ENCODE measurements around the gene ZNF407. TPM values are rescaled to one million over a fixed set of nuclear protein-coding genes. Genes with fewer than 3 reads are reported as not detected.

Gene ZNF407
- total and polyA plus RNA-seq, 2 experiments from 2014 or later = 2.1 to 10.4 TPM

DNA sequence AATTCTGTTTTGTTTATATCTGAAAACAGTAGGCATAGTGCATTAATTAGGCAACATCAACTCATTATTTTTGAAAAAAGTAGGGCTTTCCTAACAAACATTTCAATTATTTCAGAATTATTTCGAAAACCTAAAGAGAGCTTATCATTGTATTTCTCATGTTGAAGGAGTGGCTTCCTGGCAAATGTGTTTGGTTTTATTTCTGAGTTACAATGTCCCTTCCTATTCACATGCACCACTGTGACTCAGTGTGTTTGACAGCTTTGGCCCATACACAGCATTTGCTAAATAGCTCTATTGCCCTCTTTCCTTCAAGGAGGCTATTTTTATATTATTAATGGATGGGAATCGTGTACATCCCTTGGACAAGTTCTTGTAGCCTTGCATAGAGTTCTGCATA, 405.4 kb downstream of the ZNF407 start:
- Mint-ChIP-seq H3K4me1 (peaks cover 13% of the 10 kb centered on the region), H3K27me3 (ENCODE audit: insufficient read depth, low read depth, poor library complexity) (peaks cover 2% of the 10 kb centered on the region)

More for the DNA sequence above, 405.4 kb downstream of the ZNF407 start:
- Histone ChIP-seq H3K9me2 (ENCODE audit: insufficient read depth) (no peaks in the 10 kb centered on the region), H3F3A (replicated peaks; ENCODE audit: low read depth) (no peaks in the 10 kb centered on the region), H3K27ac (ENCODE audit: low read depth) (no peak overlapping the region), H3K36me3 (ENCODE audit: insufficient read depth) (no peaks in the 10 kb centered on the region), H3K4me2 (no peak overlapping the region), H3K79me2 (replicated peaks; ENCODE audit: insufficient read depth) (no peaks in the 10 kb centered on the region), H4K20me1 (replicated peaks; ENCODE audit: insufficient read depth) (no peaks in the 10 kb centered on the region), H3K27me3 (ENCODE audit: insufficient read depth) (no peaks in the 10 kb centered on the region), H2AFZ (no peak overlapping the region), H3K4me1 (ENCODE audit: insufficient read depth) (peaks cover 12% of the 10 kb centered on the region), H3K4me3 (no peak overlapping the region)
- Mint-ChIP-seq H3K27ac (no peak overlapping the region), H3K4me3 (no peak overlapping the region), H3K9me3 (no peaks in the 10 kb centered on the region), H3K36me3 (ENCODE audit: low read depth) (no peaks in the 10 kb centered on the region)
- ATAC-seq (no peak), DNase-seq (ENCODE audit: low spot score) (no peak)
- TF ChIP-seq, protein P1, sequence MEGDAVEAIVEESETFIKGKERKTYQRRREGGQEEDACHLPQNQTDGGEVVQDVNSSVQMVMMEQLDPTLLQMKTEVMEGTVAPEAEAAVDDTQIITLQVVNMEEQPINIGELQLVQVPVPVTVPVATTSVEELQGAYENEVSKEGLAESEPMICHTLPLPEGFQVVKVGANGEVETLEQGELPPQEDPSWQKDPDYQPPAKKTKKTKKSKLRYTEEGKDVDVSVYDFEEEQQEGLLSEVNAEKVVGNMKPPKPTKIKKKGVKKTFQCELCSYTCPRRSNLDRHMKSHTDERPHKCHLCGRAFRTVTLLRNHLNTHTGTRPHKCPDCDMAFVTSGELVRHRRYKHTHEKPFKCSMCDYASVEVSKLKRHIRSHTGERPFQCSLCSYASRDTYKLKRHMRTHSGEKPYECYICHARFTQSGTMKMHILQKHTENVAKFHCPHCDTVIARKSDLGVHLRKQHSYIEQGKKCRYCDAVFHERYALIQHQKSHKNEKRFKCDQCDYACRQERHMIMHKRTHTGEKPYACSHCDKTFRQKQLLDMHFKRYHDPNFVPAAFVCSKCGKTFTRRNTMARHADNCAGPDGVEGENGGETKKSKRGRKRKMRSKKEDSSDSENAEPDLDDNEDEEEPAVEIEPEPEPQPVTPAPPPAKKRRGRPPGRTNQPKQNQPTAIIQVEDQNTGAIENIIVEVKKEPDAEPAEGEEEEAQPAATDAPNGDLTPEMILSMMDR (conservative IDR thresholded peaks at IDR 0.05; ENCODE audit: low read depth in 2 of 2) = no peak
- TF ChIP-seq JUNB (IDR thresholded peaks at IDR 0.05; ENCODE audit: unreplicated experiment) (no peak), POLR2AphosphoS5 (IDR thresholded peaks at IDR 0.05; ENCODE audit: low read depth) (no peak), ZNF331 (CRISPR knock-in tag; IDR thresholded peaks at IDR 0.05; ENCODE audit: low read depth) (no peak), CREB1 (CRISPR knock-in tag; IDR thresholded peaks at IDR 0.05; ENCODE audit: low read depth) (no peak), STAT1 (IDR thresholded peaks at IDR 0.05; ENCODE audit: unreplicated experiment) (no peak), ZNF114 (CRISPR knock-in tag; IDR thresholded peaks at IDR 0.05) (no peak), NANOG (IDR thresholded peaks at IDR 0.05; ENCODE audit: borderline replicate concordance) (no peak), ZNF462 (CRISPR knock-in tag; IDR thresholded peaks at IDR 0.05) (no peak), EZH2 (IDR thresholded peaks at IDR 0.05; ENCODE audit: low read depth, unreplicated experiment) (no peak), EZH2phosphoT487 (IDR thresholded peaks at IDR 0.05; ENCODE audit: unreplicated experiment) (no peak)
- TF ChIP-seq, protein P2, sequence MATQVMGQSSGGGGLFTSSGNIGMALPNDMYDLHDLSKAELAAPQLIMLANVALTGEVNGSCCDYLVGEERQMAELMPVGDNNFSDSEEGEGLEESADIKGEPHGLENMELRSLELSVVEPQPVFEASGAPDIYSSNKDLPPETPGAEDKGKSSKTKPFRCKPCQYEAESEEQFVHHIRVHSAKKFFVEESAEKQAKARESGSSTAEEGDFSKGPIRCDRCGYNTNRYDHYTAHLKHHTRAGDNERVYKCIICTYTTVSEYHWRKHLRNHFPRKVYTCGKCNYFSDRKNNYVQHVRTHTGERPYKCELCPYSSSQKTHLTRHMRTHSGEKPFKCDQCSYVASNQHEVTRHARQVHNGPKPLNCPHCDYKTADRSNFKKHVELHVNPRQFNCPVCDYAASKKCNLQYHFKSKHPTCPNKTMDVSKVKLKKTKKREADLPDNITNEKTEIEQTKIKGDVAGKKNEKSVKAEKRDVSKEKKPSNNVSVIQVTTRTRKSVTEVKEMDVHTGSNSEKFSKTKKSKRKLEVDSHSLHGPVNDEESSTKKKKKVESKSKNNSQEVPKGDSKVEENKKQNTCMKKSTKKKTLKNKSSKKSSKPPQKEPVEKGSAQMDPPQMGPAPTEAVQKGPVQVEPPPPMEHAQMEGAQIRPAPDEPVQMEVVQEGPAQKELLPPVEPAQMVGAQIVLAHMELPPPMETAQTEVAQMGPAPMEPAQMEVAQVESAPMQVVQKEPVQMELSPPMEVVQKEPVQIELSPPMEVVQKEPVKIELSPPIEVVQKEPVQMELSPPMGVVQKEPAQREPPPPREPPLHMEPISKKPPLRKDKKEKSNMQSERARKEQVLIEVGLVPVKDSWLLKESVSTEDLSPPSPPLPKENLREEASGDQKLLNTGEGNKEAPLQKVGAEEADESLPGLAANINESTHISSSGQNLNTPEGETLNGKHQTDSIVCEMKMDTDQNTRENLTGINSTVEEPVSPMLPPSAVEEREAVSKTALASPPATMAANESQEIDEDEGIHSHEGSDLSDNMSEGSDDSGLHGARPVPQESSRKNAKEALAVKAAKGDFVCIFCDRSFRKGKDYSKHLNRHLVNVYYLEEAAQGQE (IDR thresholded peaks at IDR 0.05; ENCODE audit: unreplicated experiment) = no peak
- TF ChIP-seq, protein P3, sequence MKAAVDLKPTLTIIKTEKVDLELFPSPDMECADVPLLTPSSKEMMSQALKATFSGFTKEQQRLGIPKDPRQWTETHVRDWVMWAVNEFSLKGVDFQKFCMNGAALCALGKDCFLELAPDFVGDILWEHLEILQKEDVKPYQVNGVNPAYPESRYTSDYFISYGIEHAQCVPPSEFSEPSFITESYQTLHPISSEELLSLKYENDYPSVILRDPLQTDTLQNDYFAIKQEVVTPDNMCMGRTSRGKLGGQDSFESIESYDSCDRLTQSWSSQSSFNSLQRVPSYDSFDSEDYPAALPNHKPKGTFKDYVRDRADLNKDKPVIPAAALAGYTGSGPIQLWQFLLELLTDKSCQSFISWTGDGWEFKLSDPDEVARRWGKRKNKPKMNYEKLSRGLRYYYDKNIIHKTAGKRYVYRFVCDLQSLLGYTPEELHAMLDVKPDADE (IDR thresholded peaks at IDR 0.05) = no peak
